ENCODE measurements around the gene CNGB1.
"Not testable (repeated sequence)": the region's sequence is repeated elsewhere in the genome, so short reads cannot be mapped to it uniquely, and the experiment has no call there.

Gene CNGB1

DNA sequence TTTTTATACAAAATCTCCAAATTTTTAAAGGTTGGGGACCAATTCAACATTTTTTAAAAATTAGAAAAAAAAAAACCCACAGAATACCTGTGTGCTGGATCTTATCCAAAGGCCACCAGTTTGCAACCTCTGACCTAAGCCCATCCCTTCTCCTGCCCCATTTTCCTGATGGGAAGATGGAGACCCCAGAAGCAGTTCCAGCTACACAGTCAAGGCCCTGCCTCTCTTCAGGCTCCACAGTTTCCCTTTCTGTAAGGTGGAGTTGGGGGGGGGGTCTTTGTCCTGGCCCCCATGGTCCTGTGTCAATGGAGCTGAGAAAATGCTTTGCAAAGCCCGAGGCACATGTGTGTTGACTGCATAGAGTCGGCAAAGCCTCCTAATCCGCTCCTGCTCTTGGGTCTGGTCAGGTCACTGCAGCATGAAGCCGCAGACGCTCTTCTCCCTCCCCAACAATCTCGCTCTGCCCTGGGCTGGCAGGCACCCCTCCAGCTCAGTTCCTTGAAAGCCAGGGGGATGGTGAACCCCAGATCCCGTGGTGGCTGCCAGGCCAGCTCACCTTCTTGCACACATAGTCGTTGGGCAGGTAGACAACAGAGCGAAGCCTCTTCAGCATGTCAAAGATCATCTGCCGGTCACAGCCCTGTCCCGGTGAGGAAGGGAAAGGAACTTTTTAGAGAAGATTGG lies 70.0 kb downstream of the CNGB1 start:
- DNase-seq, result no peak

DNA sequence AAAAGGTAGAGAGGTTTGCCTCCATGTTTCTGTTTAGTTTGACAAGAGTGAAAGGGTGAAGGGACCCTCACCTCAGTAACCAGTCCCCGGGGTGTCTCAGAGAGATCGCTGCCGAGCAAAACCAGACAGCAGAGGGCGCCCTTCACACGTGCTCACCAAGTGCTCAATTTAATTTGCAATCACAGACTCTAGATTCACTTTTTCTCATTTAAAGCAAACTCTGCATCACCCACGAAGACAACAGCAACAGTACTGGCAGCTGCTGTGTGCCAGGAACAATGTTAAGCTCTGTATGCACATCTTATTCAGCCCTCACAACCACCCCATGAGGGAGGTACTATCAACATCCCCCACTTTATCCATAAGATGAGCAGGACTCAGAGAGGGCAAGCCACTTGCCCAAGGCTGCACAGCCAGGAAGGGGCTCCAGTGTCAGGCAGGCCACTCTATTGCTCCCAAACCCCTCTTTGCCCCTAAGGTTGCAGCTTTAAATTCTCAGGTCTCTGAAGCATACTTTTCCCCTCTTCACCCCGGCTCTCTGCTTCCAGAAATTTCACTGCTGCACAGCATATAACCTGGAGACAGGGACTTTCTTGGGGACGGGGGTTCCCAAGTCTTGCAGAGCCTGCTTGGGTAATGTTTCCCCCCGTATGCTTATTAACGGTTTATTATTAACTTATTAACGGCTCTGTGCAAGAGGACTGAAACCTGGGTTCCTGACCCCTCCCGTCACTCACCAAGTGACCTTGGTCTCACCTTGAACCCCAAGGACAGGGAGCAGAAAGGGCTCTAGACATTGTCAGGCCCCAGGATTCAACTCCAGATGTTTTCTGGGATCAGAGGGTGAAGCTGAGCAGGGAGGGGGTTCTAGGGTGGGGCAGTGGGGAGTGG lies 70.9 kb downstream of the CNGB1 start:
- peak; percentile 68 for DNase-seq

DNA sequence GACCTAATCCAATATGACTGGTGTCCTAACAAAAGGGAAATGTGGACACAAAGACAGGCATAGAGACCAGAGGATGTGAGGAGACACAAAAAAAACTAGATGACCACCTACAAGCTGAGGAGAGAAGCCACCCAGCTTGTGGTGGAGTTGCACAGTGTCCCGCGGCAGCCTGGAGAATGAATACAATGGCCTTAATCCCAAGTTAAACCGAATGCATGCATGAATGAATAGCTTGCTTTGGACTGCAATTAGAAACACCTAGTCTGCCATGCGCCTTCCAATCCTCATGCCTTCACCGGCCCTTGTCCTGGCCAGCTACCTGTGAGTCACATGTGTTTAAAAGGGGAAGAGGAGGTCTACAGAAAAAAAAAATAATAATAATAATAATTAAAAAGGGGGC lies 72.0 kb downstream of the CNGB1 start:
- DNase-seq, result no peak

DNA sequence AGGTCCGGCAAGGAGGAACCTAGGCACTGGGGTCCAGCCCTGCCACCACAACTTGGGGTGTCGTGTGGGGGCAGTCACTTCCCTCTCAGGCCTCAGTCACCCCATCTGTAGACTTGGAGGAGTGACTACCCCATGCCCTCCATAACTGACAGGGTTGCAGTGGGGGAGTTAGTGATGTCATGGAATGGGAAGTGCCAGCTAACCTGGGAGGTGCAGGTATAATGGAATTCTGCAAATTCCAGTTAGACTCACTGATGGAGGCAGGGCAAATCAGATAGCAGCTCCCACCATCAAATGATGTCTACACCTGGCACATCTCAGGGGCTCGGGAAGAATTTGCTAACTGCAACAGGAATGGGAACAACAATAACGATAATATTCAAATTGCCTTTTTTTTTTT lies 72.9 kb downstream of the CNGB1 start:
- DNase-seq, result no peak

DNA sequence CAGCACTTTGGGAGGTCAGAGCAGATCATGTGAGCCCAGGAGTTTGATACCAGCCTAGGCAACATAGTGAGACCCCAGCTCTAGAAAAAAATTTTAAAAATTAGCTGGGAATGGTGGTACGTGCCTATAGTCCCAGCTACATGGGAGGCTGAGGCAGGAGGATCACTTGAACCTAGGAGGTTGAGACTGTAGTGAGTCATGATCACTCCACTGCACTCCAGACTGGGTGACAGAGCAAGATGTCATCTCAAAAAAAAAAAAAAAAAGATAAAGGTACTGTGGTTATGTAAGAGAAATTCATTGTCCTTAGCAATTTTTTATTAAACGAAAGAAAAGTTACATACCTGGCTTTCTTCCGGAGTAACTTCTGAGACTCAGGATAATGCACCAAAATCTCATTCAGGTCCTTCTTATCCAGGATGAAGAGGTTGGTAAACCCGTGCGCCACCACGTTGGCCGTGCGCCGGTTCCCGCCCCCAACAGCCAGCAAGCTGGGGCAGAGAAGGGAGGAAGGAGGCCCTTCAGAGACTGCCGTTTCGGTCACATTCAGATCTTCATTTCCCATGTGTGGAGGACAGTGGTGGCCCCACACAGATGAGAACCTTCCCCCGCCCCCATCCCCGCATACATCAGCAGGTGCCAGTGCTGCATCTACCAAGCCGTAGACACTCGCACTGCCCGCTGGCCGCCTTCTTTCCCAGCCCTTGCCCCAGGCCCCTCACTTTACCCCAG lies 73.7 kb downstream of the CNGB1 start:
- no peak for DNase-seq

DNA sequence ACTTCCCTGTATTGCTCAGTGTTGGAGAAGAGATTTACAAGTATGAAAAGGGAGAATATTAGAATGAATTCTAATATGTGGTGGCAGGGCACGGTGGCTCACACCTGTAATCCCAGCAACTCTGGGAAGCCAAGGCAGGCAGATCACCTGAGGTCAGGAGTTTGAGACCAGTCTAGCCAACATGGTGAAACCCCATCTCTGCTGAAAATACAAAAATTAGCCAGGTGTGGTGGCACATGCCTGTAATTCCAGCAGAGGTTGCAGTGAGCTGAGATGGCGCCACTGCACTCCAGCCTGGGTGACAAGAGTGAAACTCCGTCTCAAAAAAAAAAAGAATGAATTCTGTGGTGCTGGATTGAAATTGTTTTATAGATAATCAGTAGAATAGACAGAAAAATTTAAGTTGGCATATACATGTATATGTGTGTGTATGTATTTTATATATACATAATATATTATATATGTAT lies 75.8 kb downstream of the CNGB1 start:
- DNase-seq, result not testable (repeated sequence)

DNA sequence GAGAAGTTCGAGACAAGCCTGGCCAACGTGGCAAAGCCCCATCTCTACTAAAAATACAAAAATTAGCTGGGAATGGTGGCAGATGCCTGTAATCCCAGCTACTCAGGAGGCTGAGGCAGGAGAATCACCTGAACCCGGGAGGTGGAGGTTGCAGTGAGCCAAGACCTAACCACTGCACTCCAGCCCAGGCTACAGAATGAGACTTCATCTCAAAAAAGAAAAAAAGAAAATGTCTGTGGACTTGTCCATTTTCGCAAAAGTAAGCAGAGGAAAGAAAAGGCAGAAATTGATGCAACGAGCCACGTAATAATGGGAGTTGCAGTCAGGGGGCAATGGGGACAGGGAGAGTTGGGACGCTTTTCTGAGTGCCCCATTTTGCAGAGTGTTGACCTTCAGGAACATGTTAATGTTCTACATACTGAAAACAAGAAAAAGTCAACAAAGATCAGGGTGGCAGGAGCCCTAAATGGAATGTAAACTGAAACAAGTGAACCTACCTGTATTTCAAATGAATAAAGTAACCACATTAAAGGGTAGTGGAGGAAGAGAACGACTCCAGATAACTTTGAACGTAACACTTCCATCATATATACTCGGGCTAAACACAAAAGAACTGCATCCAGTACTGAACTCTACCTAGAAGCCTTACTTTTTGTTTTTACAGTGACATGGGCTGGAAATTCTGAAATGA lies 76.4 kb downstream of the CNGB1 start:
- DNase-seq, result no peak

DNA sequence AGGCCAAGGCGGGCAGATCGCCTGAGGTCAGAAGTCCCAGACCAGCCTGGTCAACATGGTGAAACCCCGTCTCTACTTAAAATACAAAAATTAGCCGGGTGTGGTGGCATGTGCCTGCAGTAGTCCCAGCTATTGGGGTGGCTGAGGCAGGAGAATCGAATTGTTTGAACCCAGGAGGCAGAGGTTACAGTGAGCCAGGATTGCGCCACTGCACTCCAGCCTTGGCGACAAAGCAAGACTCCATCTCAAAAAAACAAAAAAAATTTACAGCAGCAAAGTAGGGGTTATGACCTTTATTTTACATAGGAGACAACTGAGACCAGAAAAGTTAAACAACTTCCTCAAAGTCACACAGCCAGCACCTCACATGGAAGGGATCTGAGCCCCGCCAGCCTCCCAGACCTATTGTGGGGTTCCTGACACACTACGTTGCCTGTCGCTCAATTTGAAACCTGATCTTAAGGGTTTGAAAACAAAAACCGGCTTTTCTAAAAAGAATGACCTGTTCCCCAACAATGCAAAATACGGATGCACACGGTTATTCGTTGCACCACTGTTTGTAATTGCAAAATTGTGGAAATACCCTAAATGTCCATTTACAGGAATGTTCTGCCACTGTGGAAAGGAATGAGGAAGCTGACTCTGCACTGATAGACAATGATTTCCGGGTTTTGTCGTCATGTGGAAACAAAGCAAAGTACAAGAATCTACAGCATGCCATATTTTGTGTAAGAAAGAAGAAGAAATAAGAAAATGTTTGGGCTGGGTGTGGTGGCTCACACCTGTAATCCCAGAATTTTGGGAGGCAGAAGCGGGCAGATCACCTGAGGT lies 77.2 kb downstream of the CNGB1 start:
- no peak for DNase-seq

DNA sequence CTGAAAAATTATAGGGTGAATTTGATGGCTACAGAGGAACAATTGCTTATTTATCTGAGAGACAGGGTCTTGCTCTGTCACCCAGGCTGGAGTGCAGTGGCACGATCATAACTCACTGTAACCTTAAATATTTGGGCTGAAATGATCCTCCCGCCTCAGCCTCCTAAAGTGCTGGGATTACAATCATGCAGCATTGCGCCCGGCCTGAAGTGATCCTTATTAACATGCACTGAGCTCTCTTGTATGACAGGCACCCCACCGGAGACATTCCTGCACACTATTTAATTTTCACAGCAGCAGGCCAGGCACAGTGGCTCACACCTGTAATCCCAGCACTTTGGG lies 77.7 kb downstream of the CNGB1 start:
- DNase-seq, result no peak

DNA sequence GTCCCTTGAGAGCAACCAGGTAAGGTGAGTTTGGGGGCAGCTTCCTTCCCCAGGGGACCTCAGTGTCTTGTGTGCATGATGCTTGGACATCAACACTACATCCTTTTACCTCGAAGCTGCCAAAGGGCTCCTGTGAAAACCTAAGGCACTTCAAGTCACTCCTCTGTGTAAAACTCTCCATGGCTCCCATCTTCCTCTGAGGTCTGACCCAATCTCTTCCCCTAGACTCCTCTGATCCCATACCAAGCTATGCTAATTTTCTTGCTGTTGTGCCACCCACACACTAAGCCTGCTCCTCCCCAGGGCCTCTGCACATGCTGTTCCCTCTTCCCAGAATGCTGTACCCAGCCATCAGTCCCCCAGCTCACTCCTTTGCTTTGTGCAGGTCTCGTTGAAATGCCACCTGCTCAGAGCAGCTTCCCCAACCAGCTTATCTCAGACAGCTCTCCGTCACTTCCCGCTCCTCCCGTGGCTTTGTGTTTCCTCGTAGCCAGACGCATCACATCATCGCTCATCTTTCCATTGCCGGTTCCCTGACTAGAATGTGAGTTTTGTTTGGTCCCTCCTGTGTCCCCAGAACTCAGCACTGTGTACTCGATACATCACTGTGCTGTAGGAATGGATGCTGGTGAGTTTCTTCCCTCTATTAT lies 78.4 kb downstream of the CNGB1 start:
- DNase-seq, result no peak

DNA sequence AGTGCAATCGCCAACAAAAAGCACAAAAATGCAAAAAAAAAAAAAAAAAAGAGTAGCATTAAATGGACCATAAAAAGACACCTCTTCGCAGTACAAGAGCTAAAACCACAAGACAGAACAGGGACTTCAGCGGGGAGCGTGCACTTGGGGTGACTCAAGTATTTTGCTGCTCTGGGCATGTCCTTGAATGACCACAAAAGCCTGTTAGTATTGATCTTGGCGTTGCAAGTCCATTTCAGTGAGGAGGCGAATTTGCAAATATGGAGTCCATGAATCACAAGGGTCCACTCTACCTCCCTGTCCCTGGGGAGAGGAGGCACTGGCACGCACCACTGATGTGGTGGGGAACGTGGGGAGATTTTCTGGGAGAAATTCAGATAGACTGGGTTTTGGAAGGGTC lies 78.9 kb downstream of the CNGB1 start:
- DNase-seq, result no peak

DNA sequence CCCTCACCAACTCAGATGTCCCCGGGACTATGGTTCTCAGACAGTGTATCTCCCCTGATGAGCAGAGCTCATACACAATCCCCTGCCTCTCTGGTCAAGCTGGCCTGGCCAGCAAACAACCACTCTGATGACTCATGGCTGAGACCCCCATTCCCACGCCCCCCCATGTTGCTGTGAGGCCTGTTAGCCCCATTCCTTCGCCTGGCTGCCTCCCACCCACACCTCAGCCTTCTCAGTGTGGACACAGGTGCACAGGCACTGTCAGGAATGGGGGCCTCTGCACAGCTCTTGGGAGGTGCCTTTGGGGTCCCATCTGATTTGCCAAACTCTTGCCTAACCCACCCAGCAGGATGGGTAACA lies 80.2 kb downstream of the CNGB1 start:
- no peak for DNase-seq

DNA sequence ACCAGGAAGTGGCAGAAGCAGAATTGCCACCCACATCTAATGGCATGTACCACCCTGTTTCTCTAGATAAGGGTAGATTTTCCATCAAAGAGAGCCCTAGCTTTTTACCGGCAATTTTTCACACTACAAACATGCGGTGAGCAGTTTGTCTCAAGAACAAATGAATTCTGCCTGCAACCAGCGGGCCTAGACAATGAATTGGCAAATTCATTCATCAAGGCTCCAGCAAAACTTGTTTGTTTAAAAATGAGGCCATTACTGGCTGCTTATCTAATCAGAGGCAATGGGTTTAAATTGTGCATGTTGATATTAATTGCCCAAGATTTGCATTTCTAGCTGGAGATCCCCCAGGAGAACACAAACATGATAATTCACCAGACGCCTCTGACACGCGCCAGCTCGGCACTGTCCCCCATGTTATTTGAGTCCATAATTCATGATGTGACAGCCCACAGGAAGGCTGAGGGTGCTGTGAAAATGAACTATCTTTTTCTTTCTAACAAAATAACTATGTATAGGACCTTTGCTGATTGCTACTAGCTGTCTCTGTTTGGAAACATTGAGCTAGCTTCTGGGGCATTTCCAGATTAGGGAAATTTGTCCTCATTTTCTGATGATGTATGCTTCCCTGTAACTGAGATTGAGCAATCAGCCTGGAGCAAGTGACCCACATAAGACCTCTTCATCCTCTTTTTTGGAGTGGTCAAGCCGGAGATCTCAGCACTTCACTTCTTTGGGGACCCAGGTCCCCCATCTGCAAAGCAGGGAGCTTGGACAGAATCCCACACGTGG lies 80.8 kb downstream of the CNGB1 start:
- DNase-seq, result no peak

DNA sequence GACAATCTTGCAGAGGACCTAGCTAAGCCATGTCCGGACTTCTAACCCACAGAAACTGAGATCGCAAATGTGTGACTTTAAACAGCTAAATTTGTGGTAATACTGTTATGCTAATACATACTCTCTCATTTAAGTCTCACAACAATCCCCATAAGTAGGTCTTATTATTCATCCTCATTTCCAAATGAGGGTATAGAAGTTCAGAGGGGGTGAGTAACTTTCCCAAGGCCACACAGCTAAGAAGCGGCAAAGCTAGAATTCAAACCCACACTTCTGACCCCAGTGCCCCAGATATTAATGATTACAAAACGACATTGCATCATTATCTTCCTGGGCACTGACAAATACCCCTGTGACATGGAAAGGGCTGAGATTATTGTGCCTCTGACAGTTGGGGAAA lies 81.4 kb downstream of the CNGB1 start:
- DNase-seq, result no peak

DNA sequence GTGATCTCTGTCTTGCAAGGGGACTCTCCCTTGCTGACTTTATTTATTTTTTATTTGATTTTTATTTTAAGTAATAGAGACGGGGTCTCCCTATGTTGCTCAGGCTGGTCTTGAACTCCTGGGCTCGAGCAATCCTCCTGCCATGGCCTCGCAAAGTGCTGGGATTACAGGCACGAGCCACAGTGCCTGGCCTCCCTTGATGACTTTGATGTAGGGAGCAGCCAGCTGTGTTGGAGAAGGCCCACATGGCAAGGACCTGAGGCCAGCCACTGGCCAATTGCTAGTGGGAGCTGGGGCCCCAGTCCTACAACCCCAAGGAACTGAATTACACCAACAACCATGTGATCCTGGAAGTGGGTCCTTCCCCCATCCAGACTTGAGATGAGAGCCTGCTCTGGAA lies 81.8 kb downstream of the CNGB1 start:
- no peak for DNase-seq

DNA sequence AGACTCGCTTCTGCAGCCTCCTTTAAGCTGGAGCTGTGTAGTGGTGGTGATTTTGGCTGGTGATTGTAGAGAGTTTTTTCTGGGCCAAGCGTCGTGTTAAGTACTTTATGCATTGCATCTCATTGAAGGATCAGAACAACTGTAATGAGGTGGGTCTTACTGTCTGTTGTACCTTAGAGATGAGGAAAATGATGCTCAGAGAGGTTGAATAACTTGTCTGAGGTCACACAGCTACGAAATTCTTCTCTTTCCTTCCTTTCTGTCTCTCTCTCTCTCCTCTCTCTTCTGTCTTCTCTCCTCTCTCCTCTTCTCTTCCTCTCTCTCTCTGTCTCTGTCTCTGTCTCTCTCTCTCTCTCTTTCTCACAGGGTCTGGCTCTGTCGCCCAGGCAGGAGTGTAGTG lies 82.8 kb downstream of the CNGB1 start:
- DNase-seq, result no peak

DNA sequence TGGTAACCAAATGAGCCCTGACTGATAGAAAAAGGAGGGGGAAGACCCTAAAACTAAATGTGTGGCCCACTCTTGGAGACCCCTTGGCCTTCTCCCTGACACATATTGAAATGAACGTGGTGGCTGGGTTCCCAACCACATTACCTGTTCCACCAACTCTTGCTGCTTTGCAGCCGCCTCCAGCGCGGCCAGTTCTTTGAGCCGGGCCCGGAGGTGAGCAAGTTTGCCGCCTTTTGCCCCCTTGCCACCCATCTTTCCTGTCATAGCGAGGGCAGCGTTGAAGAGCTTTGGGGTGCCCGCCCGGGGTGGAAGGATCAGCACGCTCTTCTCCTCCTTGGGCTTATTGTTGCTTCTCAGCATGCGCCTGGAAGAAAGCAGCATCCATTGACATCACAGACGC lies 83.2 kb downstream of the CNGB1 start:
- DNase-seq, result no peak

DNA sequence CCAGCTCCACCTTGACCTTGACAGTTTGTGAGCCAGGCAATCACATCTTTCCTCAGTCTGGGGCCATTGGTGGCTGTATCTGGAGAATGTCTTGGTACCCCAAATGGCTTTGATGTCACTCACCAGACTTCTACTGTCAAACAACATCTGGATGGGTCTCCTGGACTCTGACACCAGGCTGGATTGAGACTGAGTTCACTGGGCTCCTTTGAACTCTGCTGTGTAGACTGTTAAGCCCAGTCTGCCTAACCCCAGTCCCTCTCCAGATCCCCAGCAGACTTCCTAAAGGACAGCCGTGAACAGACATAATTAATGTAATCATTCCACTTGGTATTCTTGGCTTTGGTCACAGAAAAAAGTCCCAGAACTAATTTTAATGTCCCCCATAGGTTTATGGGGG lies 84.5 kb downstream of the CNGB1 start:
- no peak for DNase-seq

DNA sequence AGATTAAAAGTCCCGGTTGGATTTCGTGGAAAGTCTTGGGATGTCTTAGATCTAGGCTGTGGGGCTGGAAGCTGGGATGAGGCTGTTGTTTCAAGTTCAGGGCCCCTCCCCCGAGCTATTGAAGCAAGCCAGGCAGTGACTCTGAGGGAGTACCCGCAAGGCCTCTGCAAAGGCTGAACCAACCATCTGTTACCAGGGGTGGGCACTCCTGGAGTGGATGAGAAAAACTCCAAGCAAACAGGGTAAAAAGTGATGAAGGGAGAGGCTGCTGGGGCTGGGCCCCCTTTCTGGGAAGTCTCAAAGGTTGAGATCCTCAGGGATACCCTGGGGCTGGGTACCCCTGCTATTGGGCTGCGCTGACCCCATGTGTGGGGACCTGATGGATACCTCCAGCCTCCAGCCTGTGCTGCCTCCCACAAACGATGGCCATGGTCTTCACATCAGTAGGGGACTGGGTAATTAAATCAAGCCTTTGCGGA lies 86.2 kb downstream of the CNGB1 start:
- DNase-seq, result no peak

DNA sequence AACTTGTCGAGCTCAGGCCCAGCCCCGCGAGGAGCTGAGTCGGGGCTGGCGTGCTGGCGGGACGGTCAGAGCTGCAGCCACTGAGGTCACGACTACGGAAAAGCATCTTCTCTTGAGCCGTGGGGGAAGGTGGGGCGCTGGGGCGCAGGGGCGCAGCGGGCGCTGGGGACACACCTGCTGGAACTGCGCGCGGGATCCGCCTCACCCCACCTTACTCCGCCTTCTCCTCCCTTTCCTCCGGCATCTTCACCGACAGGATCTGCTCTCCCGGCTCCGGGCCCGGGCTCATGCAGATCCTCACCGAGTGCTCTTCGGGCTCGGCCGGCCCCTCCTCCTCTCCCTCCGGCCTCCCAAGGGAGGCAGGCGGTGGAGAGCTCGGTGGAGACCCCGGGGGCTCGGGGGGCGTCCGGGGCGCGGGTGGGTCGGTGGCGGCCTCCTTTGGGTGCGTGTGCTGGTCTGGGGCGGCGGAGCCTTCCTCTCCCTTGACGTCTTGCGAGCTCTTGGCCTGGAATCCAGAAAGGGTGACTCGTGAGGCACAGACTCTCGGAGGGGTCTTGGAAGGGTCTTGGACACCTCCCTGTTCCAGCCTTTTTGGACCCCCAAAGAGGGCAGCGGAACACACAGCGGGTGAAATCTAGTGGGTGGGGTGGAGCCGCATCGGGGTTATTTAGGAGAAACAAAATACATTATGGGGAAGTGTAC lies 86.8 kb downstream of the CNGB1 start:
- DNase-seq, result no peak
